Mesothelial cell of epicardium (in vitro differentiated cells): Measurements from ENCODE around the gene SMC3. TPM values are rescaled to one million over a fixed set of nuclear protein-coding genes. Genes with fewer than 3 reads are reported as not detected.

Experiments used
- DNase-seq, 2 experiments: peaks; one replicate each; pipeline ENCODE4 v3.0.0; 2021; ENCODE audit warnings: low spot score in 2 of 2; ENCODE audit not compliant: unreplicated experiment in 2 of 2
- H3K27ac Mint-ChIP-seq: 2 replicates; pipeline ENCODE4 v1.8.0; 2021; ENCODE audit warnings: mixed read lengths
- H3K27me3 Mint-ChIP-seq: 2 replicates; pipeline ENCODE4 v1.8.0; 2021; ENCODE audit warnings: low read depth, mixed read lengths
- H3K36me3 Mint-ChIP-seq: 2 replicates; pipeline ENCODE4 v1.8.0; 2021; ENCODE audit warnings: mixed read lengths
- H3K4me1 Mint-ChIP-seq: 2 replicates; pipeline ENCODE4 v1.8.0; 2021; ENCODE audit warnings: mixed read lengths
- H3K4me3 Mint-ChIP-seq: 2 replicates; pipeline ENCODE4 v1.8.0; 2021; ENCODE audit warnings: mild to moderate bottlenecking, moderate library complexity, mixed read lengths
- H3K9me3 Mint-ChIP-seq: 2 replicates; pipeline ENCODE4 v1.8.0; 2021; ENCODE audit warnings: mixed read lengths
- CTCF ChIP-seq: fragments of 200-600 bp; sonication (generic); IDR thresholded peaks from one replicate; pipeline ENCODE4 v1.5.0; 2021; ENCODE audit warnings: antibody characterized with exemption; ENCODE audit not compliant: unreplicated experiment
- total RNA-seq: library from RNA; stranded (reverse); gene quantifications from 3 replicates; pipeline ENCODE4 v1.2.1, GENCODE V29; 2021

The SMC3 gene
- total RNA-seq, 1 donor from 2014 or later, result 47.2 TPM

GRCh38 chr10:110547139-110547761, 20.2 kb upstream of the SMC3 start:
- H3K36me3 Mint-ChIP-seq, result no peaks in the 10 kb centered on the region
- peaks cover 23% of the 10 kb centered on the region for H3K27me3 Mint-ChIP-seq

GRCh38 chr10:110548002-110548401, 19.5 kb upstream of the SMC3 start:
- H3K9me3 Mint-ChIP-seq, result no peaks in the 10 kb centered on the region
- H3K4me3 Mint-ChIP-seq, result no peak overlapping the region
- DNase-seq, result no peak
- no peak overlapping the region for H3K27ac Mint-ChIP-seq
- H3K4me1 Mint-ChIP-seq, result peaks cover 4% of the 10 kb centered on the region
- H3K36me3 Mint-ChIP-seq, result no peaks in the 10 kb centered on the region
- no peak for TF ChIP-seq CTCF
- H3K27me3 Mint-ChIP-seq, result peaks cover 23% of the 10 kb centered on the region

More at GRCh38 chr10:110547139-110547761, 20.2 kb upstream of the SMC3 start:
- Mint-ChIP-seq H3K4me3 (no peak overlapping the region), H3K4me1 (peaks cover 4% of the 10 kb centered on the region), H3K27ac (no peak overlapping the region), H3K9me3 (no peaks in the 10 kb centered on the region)
- DNase-seq, result no peak
- TF ChIP-seq CTCF, result peak; percentile 93

GRCh38 chr10:110549211-110549610, 18.3 kb upstream of the SMC3 start:
- peaks cover 23% of the 10 kb centered on the region for H3K27me3 Mint-ChIP-seq
- no peak overlapping the region for H3K27ac Mint-ChIP-seq
- no peaks in the 10 kb centered on the region for H3K9me3 Mint-ChIP-seq
- no peaks in the 10 kb centered on the region for H3K36me3 Mint-ChIP-seq
- H3K4me1 Mint-ChIP-seq, result peaks cover 10% of the 10 kb centered on the region
- TF ChIP-seq CTCF, result no peak
- H3K4me3 Mint-ChIP-seq, result no peak overlapping the region
- DNase-seq, result no peak

GRCh38 chr10:110553905-110554304, 13.6 kb upstream of the SMC3 start:
- H3K27ac Mint-ChIP-seq, result peak overlapping the region; percentile 22
- no peak for DNase-seq
- no peak overlapping the region for H3K4me3 Mint-ChIP-seq

GRCh38 chr10:110556296-110556695, 11.2 kb upstream of the SMC3 start:
- Mint-ChIP-seq H3K4me3 (no peak overlapping the region), H3K9me3 (peaks cover 3% of the 10 kb centered on the region), H3K36me3 (no peaks in the 10 kb centered on the region), H3K27me3 (peaks cover 7% of the 10 kb centered on the region), H3K4me1 (peaks cover 7% of the 10 kb centered on the region), H3K27ac (no peak overlapping the region)
- no peak for TF ChIP-seq CTCF
- no peak for DNase-seq

More at GRCh38 chr10:110553905-110554304, 13.6 kb upstream of the SMC3 start:
- peaks cover 17% of the 10 kb centered on the region for H3K27me3 Mint-ChIP-seq
- no peaks in the 10 kb centered on the region for H3K36me3 Mint-ChIP-seq
- no peaks in the 10 kb centered on the region for H3K9me3 Mint-ChIP-seq
- TF ChIP-seq CTCF, result no peak
- H3K4me1 Mint-ChIP-seq, result peaks cover 7% of the 10 kb centered on the region
